ENCODE measurements around the gene TM6SF1. TPM values are rescaled to one million over a fixed set of nuclear protein-coding genes. Genes with fewer than 3 reads are reported as not detected.
A peak's percentile ranks its signal among the peaks of the same experiment; 100 is the strongest.

TM6SF1 gene
- total and polyA plus RNA-seq, 2 donors: 2.9 to 11.7 TPM

DNA sequence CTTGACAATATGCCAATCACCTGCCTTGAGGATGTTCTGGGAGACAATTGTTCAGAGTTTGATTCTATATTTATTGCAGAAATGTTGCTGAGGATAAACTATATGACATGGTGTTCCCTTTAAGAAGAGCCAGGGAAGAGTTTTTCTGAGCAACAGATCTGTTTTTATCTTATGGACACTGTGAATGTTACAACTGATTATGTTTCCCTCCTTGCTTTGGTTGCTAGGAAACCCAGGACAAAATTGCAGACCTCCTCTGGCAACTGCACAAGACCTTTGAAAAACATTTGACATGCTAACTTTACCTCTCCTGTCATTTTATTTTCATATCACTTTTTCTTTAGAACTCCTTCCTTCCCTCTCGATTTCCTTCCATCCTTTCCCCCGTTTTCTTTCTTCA is 8.2 kb upstream of the TM6SF1 start:
- WGBS: 96% methylated on average over 2 of the region's 2 CpGs
- no peak for DNase-seq (ENCODE audit: low read depth in 6 of 9, low spot score in 9 of 9)
- H3K36me3 ChIP-seq (ENCODE audit: control insufficient read depth in 2 of 2, insufficient read depth in 2 of 2, low read length in 1 of 2): no peaks in the 10 kb centered on the region
- H3K4me1 ChIP-seq (ENCODE audit: control insufficient read depth in 2 of 2, insufficient read depth in 2 of 2, low read length in 2 of 2): no peaks in the 10 kb centered on the region
- no peak overlapping the region for H3K4me3 ChIP-seq (ENCODE audit: low read length in 2 of 2)
- no peak overlapping the region for H3K27ac ChIP-seq (ENCODE audit: low read depth in 1 of 2, low read length in 1 of 2)
- H3K9me3 ChIP-seq (ENCODE audit: control insufficient read depth in 2 of 2, insufficient read depth in 1 of 2, low read length in 1 of 2): no peaks in the 10 kb centered on the region
- peaks cover 0 to 1% of the 10 kb centered on the region in 2 donors for H3K27me3 ChIP-seq (ENCODE audit: control insufficient read depth in 2 of 2, insufficient read depth in 1 of 2, low read length in 1 of 2)

GRCh38 chr15:83100097-83100646 is 7.3 kb upstream of the TM6SF1 start:
- 32% methylated on average over 2 of the region's 2 CpGs for WGBS
- peak in 1 of 9 donors; percentile 25 for DNase-seq (ENCODE audit: low read depth in 6 of 9, low spot score in 9 of 9)
- H3K4me3 ChIP-seq (ENCODE audit: low read length in 2 of 2): no peak overlapping the region
- H3K9me3 ChIP-seq (ENCODE audit: control insufficient read depth in 2 of 2, insufficient read depth in 1 of 2, low read length in 1 of 2): no peaks in the 10 kb centered on the region
- H3K27ac ChIP-seq (ENCODE audit: low read depth in 1 of 2, low read length in 1 of 2): no peak overlapping the region
- peaks cover 0 to 2% of the 10 kb centered on the region in 2 donors for H3K27me3 ChIP-seq (ENCODE audit: control insufficient read depth in 2 of 2, insufficient read depth in 1 of 2, low read length in 1 of 2)
- H3K36me3 ChIP-seq (ENCODE audit: control insufficient read depth in 2 of 2, insufficient read depth in 2 of 2, low read length in 1 of 2): no peaks in the 10 kb centered on the region
- no peaks in the 10 kb centered on the region for H3K4me1 ChIP-seq (ENCODE audit: control insufficient read depth in 2 of 2, insufficient read depth in 2 of 2, low read length in 2 of 2)

- no peaks in the 10 kb centered on the region for H3K36me3 ChIP-seq (ENCODE audit: control insufficient read depth in 2 of 2, insufficient read depth in 2 of 2, low read length in 1 of 2)
- peaks cover 9 to 18% of the 10 kb centered on the region in 2 donors for H3K27me3 ChIP-seq (ENCODE audit: control insufficient read depth in 2 of 2, insufficient read depth in 1 of 2, low read length in 1 of 2)
- H3K27ac ChIP-seq (ENCODE audit: low read depth in 1 of 2, low read length in 1 of 2): no peak overlapping the region
- H3K4me1 ChIP-seq (ENCODE audit: control insufficient read depth in 2 of 2, insufficient read depth in 2 of 2, low read length in 2 of 2): peaks cover 0 to 4% of the 10 kb centered on the region in 2 donors
- no peak for DNase-seq (ENCODE audit: low read depth in 6 of 9, low spot score in 9 of 9)
- no peaks in the 10 kb centered on the region for H3K9me3 ChIP-seq (ENCODE audit: control insufficient read depth in 2 of 2, insufficient read depth in 1 of 2, low read length in 1 of 2)
- 95% methylated on average over 2 of the region's 2 CpGs for WGBS
- no peak overlapping the region for H3K4me3 ChIP-seq (ENCODE audit: low read length in 2 of 2)
These were observed 5.1 kb upstream of the TM6SF1 start for GRCh38 chr15:83102346-83102745.

GRCh38 chr15:83104141-83104540 is 3.3 kb upstream of the TM6SF1 start:
- no peak overlapping the region for H3K27ac ChIP-seq (ENCODE audit: low read depth in 1 of 2, low read length in 1 of 2)
- no peak for DNase-seq (ENCODE audit: low read depth in 6 of 9, low spot score in 9 of 9)
- no peaks in the 10 kb centered on the region for H3K9me3 ChIP-seq (ENCODE audit: control insufficient read depth in 2 of 2, insufficient read depth in 1 of 2, low read length in 1 of 2)
- peaks cover 23 to 34% of the 10 kb centered on the region in 2 donors for H3K27me3 ChIP-seq (ENCODE audit: control insufficient read depth in 2 of 2, insufficient read depth in 1 of 2, low read length in 1 of 2)
- H3K4me1 ChIP-seq (ENCODE audit: control insufficient read depth in 2 of 2, insufficient read depth in 2 of 2, low read length in 2 of 2): peaks cover 9% of the 10 kb centered on the region in 2 donors
- H3K4me3 ChIP-seq (ENCODE audit: low read length in 2 of 2): no peak overlapping the region
- no peaks in the 10 kb centered on the region for H3K36me3 ChIP-seq (ENCODE audit: control insufficient read depth in 2 of 2, insufficient read depth in 2 of 2, low read length in 1 of 2)
- WGBS: 97% methylated on average over 4 of the region's 4 CpGs

DNA sequence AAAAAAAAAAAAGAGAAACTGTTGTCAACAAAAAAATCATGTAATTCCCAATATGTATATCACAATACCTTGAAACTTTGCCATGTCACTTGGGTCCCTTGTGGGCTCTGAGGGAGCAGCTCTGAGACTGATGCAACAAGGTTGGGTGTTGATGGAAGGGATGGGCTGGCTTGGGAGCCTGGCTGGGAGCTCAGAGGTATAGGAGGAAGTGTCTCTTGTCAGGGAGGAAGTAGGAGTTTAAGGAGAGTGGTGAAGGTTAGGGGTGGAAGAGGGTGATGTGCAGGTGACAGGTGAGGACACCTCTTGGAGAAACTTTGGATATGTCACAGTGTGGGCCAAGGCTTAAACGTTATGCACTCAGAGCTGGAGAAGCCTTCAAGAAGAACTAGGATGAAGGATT is 2.0 kb upstream of the TM6SF1 start:
- Histone ChIP-seq H3K9me3 (ENCODE audit: control insufficient read depth in 2 of 2, insufficient read depth in 1 of 2, low read length in 1 of 2) (no peaks in the 10 kb centered on the region), H3K36me3 (ENCODE audit: control insufficient read depth in 2 of 2, insufficient read depth in 2 of 2, low read length in 1 of 2) (no peaks in the 10 kb centered on the region), H3K27ac (ENCODE audit: low read depth in 1 of 2, low read length in 1 of 2) (no peak overlapping the region), H3K27me3 (ENCODE audit: control insufficient read depth in 2 of 2, insufficient read depth in 1 of 2, low read length in 1 of 2) (peaks cover 25 to 42% of the 10 kb centered on the region in 2 donors), H3K4me1 (ENCODE audit: control insufficient read depth in 2 of 2, insufficient read depth in 2 of 2, low read length in 2 of 2) (peaks cover 9% of the 10 kb centered on the region in 2 donors), H3K4me3 (ENCODE audit: low read length in 2 of 2) (no peak overlapping the region)
- 85% methylated on average over 1 of the region's 1 CpG for WGBS
- no peak for DNase-seq (ENCODE audit: low read depth in 6 of 9, low spot score in 9 of 9)

- Histone ChIP-seq H3K27me3 (ENCODE audit: control insufficient read depth in 2 of 2, insufficient read depth in 1 of 2, low read length in 1 of 2) (peaks cover 25 to 43% of the 10 kb centered on the region in 2 donors), H3K27ac (ENCODE audit: low read depth in 1 of 2, low read length in 1 of 2) (peak overlapping the region in 1 of 2 donors; percentile 18), H3K36me3 (ENCODE audit: control insufficient read depth in 2 of 2, insufficient read depth in 2 of 2, low read length in 1 of 2) (no peaks in the 10 kb centered on the region), H3K9me3 (ENCODE audit: control insufficient read depth in 2 of 2, insufficient read depth in 1 of 2, low read length in 1 of 2) (no peaks in the 10 kb centered on the region), H3K4me3 (ENCODE audit: low read length in 2 of 2) (peak overlapping the region in 1 of 2 donors; percentile 54), H3K4me1 (ENCODE audit: control insufficient read depth in 2 of 2, insufficient read depth in 2 of 2, low read length in 2 of 2) (peaks cover 9% of the 10 kb centered on the region in 2 donors)
- 6% methylated on average over 30 of the region's 30 CpGs for WGBS
- no peak for DNase-seq (ENCODE audit: low read depth in 6 of 9, low spot score in 9 of 9)
These were observed 366 bp downstream of the TM6SF1 start for GRCh38 chr15:83107841-83108181.

GRCh38 chr15:83108266-83109219 is 1.1 kb downstream of the TM6SF1 start:
- 17% methylated on average over 21 of the region's 21 CpGs for WGBS
- DNase-seq (ENCODE audit: low read depth in 6 of 9, low spot score in 9 of 9): peak in 2 of 9 donors; percentile 20 to 34
- Histone ChIP-seq H3K27ac (ENCODE audit: low read depth in 1 of 2, low read length in 1 of 2) (peak overlapping the region in 1 of 2 donors; percentile 64), H3K36me3 (ENCODE audit: control insufficient read depth in 2 of 2, insufficient read depth in 2 of 2, low read length in 1 of 2) (no peaks in the 10 kb centered on the region), H3K9me3 (ENCODE audit: control insufficient read depth in 2 of 2, insufficient read depth in 1 of 2, low read length in 1 of 2) (no peaks in the 10 kb centered on the region), H3K27me3 (ENCODE audit: control insufficient read depth in 2 of 2, insufficient read depth in 1 of 2, low read length in 1 of 2) (peaks cover 25 to 43% of the 10 kb centered on the region in 2 donors), H3K4me3 (ENCODE audit: low read length in 2 of 2) (peak overlapping the region in 1 of 2 donors; percentile 54), H3K4me1 (ENCODE audit: control insufficient read depth in 2 of 2, insufficient read depth in 2 of 2, low read length in 2 of 2) (peaks cover 9% of the 10 kb centered on the region in 2 donors)

DNA sequence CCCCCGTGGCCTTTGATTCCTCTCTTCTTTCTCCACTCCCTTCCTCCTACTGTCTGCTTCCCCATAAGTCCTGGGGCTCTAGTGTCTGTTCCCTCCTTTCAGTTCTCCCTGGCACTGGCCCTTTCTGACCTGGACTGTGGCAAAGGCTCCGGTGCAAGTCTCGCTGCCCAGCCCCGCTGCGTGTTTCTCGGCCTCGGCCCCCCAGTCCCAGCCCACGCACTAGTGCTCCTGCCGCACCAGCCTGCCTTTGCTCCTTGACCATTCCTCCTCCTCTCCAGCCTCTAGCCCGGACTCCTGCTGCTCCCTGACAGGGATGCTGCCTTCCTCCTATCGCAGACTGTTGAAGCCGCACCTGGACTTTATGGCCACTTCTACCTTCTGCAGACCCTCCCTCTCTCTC is 2.1 kb downstream of the TM6SF1 start:
- Histone ChIP-seq H3K9me3 (ENCODE audit: control insufficient read depth in 2 of 2, insufficient read depth in 1 of 2, low read length in 1 of 2) (no peaks in the 10 kb centered on the region), H3K27ac (ENCODE audit: low read depth in 1 of 2, low read length in 1 of 2) (no peak overlapping the region), H3K4me3 (ENCODE audit: low read length in 2 of 2) (no peak overlapping the region), H3K36me3 (ENCODE audit: control insufficient read depth in 2 of 2, insufficient read depth in 2 of 2, low read length in 1 of 2) (no peaks in the 10 kb centered on the region), H3K27me3 (ENCODE audit: control insufficient read depth in 2 of 2, insufficient read depth in 1 of 2, low read length in 1 of 2) (peaks cover 25 to 41% of the 10 kb centered on the region in 2 donors), H3K4me1 (ENCODE audit: control insufficient read depth in 2 of 2, insufficient read depth in 2 of 2, low read length in 2 of 2) (peaks cover 9% of the 10 kb centered on the region in 2 donors)
- DNase-seq (ENCODE audit: low read depth in 6 of 9, low spot score in 9 of 9): no peak
- WGBS: 93% methylated on average over 12 of the region's 12 CpGs

DNA sequence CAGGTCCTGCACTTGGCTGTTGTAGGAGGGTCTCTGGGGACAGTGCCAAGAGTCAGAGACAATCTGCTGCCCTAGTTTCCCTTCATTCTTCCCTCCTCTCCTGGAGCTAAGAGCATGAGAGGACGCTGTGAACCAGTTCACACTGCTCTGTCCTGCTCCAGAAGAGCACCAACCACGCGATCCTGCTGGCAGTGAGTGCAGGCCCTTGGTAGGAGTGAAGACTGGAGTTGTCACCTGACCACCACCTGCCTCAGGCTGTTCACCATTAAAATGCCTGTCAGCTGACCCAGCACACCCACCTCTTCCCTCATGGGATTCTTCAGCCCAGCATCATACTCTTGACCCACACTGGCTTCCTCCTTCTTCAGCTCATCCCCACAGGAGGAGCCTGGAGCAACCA is 2.9 kb downstream of the TM6SF1 start:
- Histone ChIP-seq H3K27ac (ENCODE audit: low read depth in 1 of 2, low read length in 1 of 2) (no peak overlapping the region), H3K9me3 (ENCODE audit: control insufficient read depth in 2 of 2, insufficient read depth in 1 of 2, low read length in 1 of 2) (no peaks in the 10 kb centered on the region), H3K4me1 (ENCODE audit: control insufficient read depth in 2 of 2, insufficient read depth in 2 of 2, low read length in 2 of 2) (peaks cover 9% of the 10 kb centered on the region in 2 donors), H3K27me3 (ENCODE audit: control insufficient read depth in 2 of 2, insufficient read depth in 1 of 2, low read length in 1 of 2) (peaks cover 25 to 40% of the 10 kb centered on the region in 2 donors), H3K36me3 (ENCODE audit: control insufficient read depth in 2 of 2, insufficient read depth in 2 of 2, low read length in 1 of 2) (no peaks in the 10 kb centered on the region), H3K4me3 (ENCODE audit: low read length in 2 of 2) (no peak overlapping the region)
- no peak for DNase-seq (ENCODE audit: low read depth in 6 of 9, low spot score in 9 of 9)
- 97% methylated on average over 3 of the region's 3 CpGs for WGBS

Data from thymus (tissue), 11 donors.